GM19372 (cell line): Measurements from ENCODE around the gene C4orf46.
"Not testable (repeated sequence)": the region's sequence is repeated elsewhere in the genome, so short reads cannot be mapped to it uniquely, and the experiment has no call there.

Experiments used
- ATAC-seq: cut with Tn5 transposase; IDR thresholded peaks from one replicate; pipeline ENCODE4 v1.9.1; 2021; ENCODE audit warnings: mild to moderate bottlenecking, low read depth, moderate library complexity; ENCODE audit not compliant: unreplicated experiment

C4orf46 gene

GRCh38 chr4:158671665-158671914 is at the start of gene C4orf46:
C4orf46 (minus strand) TSS chr4:158671887; CDS start chr4:158671801, 86 bp downstream.
- ATAC-seq = peak; percentile 1

GRCh38 chr4:158715802-158716201 is 44.1 kb upstream of the C4orf46 start:
- ATAC-seq = no peak

GRCh38 chr4:158714937-158715336 is 43.2 kb upstream of the C4orf46 start:
- no peak for ATAC-seq

GRCh38 chr4:158712622-158713021 is 40.9 kb upstream of the C4orf46 start:
- ATAC-seq = not testable (repeated sequence)

GRCh38 chr4:158710814-158711213 is 39.1 kb upstream of the C4orf46 start:
- no peak for ATAC-seq

- ATAC-seq = no peak
Measured at GRCh38 chr4:158704274-158704673, 32.6 kb upstream of the C4orf46 start.

- ATAC-seq = no peak
Measured at GRCh38 chr4:158688813-158689212, 17.1 kb upstream of the C4orf46 start.

GRCh38 chr4:158682066-158682465 is 10.4 kb upstream of the C4orf46 start:
- no peak for ATAC-seq

GRCh38 chr4:158681629-158682028 is 9.9 kb upstream of the C4orf46 start:
- ATAC-seq = no peak

- no peak for ATAC-seq
Measured at GRCh38 chr4:158678767-158679166, 7.1 kb upstream of the C4orf46 start.

GRCh38 chr4:158676076-158676475 is 4.4 kb upstream of the C4orf46 start:
- no peak for ATAC-seq

GRCh38 chr4:158673633-158674032 is 1.9 kb upstream of the C4orf46 start:
- no peak for ATAC-seq

- ATAC-seq = peak; percentile 77
Measured at GRCh38 chr4:158671915-158672806, 474 bp upstream of the C4orf46 start, which contains the start of gene ETFDH. ETFDH (plus strand) TSS chr4:158672296; CDS start chr4:158672457, 161 bp downstream.

GRCh38 chr4:158670975-158671664 is 567 bp downstream of the C4orf46 start:
- peak; percentile 13 for ATAC-seq

GRCh38 chr4:158669310-158669709 is 2.4 kb downstream of the C4orf46 start:
- no peak for ATAC-seq

- ATAC-seq = no peak
Measured at GRCh38 chr4:158667651-158668198, 4.0 kb downstream of the C4orf46 start.

GRCh38 chr4:158666892-158667291 is 4.8 kb downstream of the C4orf46 start:
- ATAC-seq = no peak

- ATAC-seq = no peak
Measured at GRCh38 chr4:158664806-158665205, 6.9 kb downstream of the C4orf46 start.

- not testable (repeated sequence) for ATAC-seq
Measured at GRCh38 chr4:158663707-158664625, 7.7 kb downstream of the C4orf46 start.

- not testable (repeated sequence) for ATAC-seq
Measured at GRCh38 chr4:158663255-158663654, 8.4 kb downstream of the C4orf46 start.
